Mammary epithelial cell (primary cell): ENCODE results near the gene CCNE1.

ENCODE experiments used
- CTCF ChIP-seq, 2 donors: IDR thresholded peaks in 1 of 2; conservative IDR thresholded peaks in 1 of 2; 2 replicates each; pipeline ENCODE4 v1.5.1; 2011 to 2012; ENCODE audit warnings: inconsistent platforms in 2 of 2, low read length in 2 of 2, mild to moderate bottlenecking in 2 of 2, control low read depth in 1 of 2, low read depth in 1 of 2; ENCODE audit not compliant: insufficient read depth in 1 of 2; ENCODE audit errors: extremely low read depth in 1 of 2
- EZH2 ChIP-seq: IDR thresholded peaks from 2 replicates; pipeline ENCODE4 v1.6.1; 2012; ENCODE audit warnings: low read length, inconsistent platforms, borderline replicate concordance

GRCh38 chr19:29782260-29782580 is 29.6 kb upstream of the CCNE1 start:
- TF ChIP-seq CTCF (conservative IDR thresholded peaks at IDR 0.05 in 1 of 2, IDR thresholded peaks at IDR 0.05 in 1 of 2; ENCODE audit: extremely low read depth in 1 of 2, insufficient read depth in 1 of 2, low read depth in 1 of 2, low read length in 2 of 2): no peak
- no peak for TF ChIP-seq EZH2
